OCI-LY1 (cell line): ENCODE measurements around the gene ZNF384.
A peak's percentile ranks its signal among the peaks of the same experiment; 100 is the strongest.

Experiments used
- H2AFZ ChIP-seq: fragments of 200-600 bp; sonication (generic), shearing (Covaris generic); 2 replicates; pipeline ENCODE4 v1.6.0; 2014; ENCODE audit warnings: antibody characterized with exemption, mild to moderate bottlenecking, low read length
- H3F3A ChIP-seq: fragments of 200-600 bp; sonication (generic), shearing (Covaris generic); 2 replicates; pipeline ENCODE4 v1.6.0; 2014; ENCODE audit warnings: mild to moderate bottlenecking, antibody characterized with exemption, low read length, moderate library complexity; ENCODE audit not compliant: insufficient read depth
- H3K27ac ChIP-seq: fragments of 200-600 bp; sonication (generic); 2 replicates; pipeline ENCODE4 v1.5.1; 2014; ENCODE audit warnings: low read length, mixed run types, mild to moderate bottlenecking, low read depth; ENCODE audit not compliant: poor library complexity, severe bottlenecking
- H3K27me3 ChIP-seq: fragments of 200-600 bp; sonication (generic); 2 replicates; pipeline ENCODE4 v1.6.0; 2014; ENCODE audit warnings: antibody characterized with exemption, mild to moderate bottlenecking, low read length, moderate library complexity; ENCODE audit not compliant: insufficient read depth
- H3K36me3 ChIP-seq: fragments of 200-600 bp; sonication (generic); 2 replicates; pipeline ENCODE4 v1.6.1; 2014; ENCODE audit warnings: mild to moderate bottlenecking, antibody characterized with exemption, low read length, moderate library complexity, mixed read lengths; ENCODE audit not compliant: insufficient read depth
- H3K4me1 ChIP-seq: fragments of 200-600 bp; sonication (generic); 2 replicates; pipeline ENCODE4 v1.5.1; 2014; ENCODE audit warnings: mild to moderate bottlenecking, low read length, moderate library complexity; ENCODE audit not compliant: insufficient read depth, severe bottlenecking
- H3K4me2 ChIP-seq: fragments of 200-600 bp; sonication (generic), shearing (Covaris generic); 2 replicates; pipeline ENCODE4 v1.6.1; 2014; ENCODE audit warnings: low read length
- H3K4me3 ChIP-seq: fragments of 200-600 bp; sonication (generic); 2 replicates; pipeline ENCODE4 v1.5.1; 2014; ENCODE audit warnings: low read length, low read depth, mild to moderate bottlenecking, mixed read lengths; ENCODE audit not compliant: poor library complexity, severe bottlenecking
- H3K79me2 ChIP-seq: fragments of 200-600 bp; shearing (Covaris generic); 2 replicates; pipeline ENCODE4 v1.6.1; 2016; ENCODE audit warnings: mixed run types, low read length, mixed read lengths; ENCODE audit not compliant: insufficient read depth
- H3K9ac ChIP-seq: fragments of 200-600 bp; sonication (generic), shearing (Covaris generic); 2 replicates; pipeline ENCODE4 v1.6.1; 2014; ENCODE audit warnings: mild to moderate bottlenecking, low read length, mixed read lengths
- H3K9me2 ChIP-seq: fragments of 200-600 bp; sonication (generic), shearing (Covaris generic); 2 replicates; pipeline ENCODE4 v1.6.1; 2014; ENCODE audit warnings: low read depth, mild to moderate bottlenecking, low read length, mixed read lengths
- H3K9me3 ChIP-seq: fragments of 200-600 bp; shearing (Covaris generic); 2 replicates; pipeline ENCODE4 v1.6.1; 2014; ENCODE audit warnings: low read length, mixed read lengths
- H4K20me1 ChIP-seq: fragments of 200-600 bp; sonication (generic), shearing (Covaris generic); 2 replicates; pipeline ENCODE4 v1.6.0; 2016; ENCODE audit warnings: mild to moderate bottlenecking, low read length; ENCODE audit not compliant: insufficient read depth
- EZH2 ChIP-seq: fragments of 200-600 bp; sonication (generic), shearing (Covaris generic); IDR thresholded peaks from 2 replicates; pipeline ENCODE4 v1.8.0; 2017; ENCODE audit warnings: borderline replicate concordance, mixed run types, mild to moderate bottlenecking, antibody characterized with exemption, low read length, moderate library complexity, mixed read lengths
- TF ChIP-seq, protein P1 (sequence below): fragments of 200-600 bp; sonication (generic), shearing (Covaris generic); IDR thresholded peaks from 2 replicates; pipeline ENCODE4 v1.5.1; 2017; ENCODE audit warnings: mild to moderate bottlenecking, antibody characterized with exemption, low read length, moderate library complexity, mixed read lengths

The ZNF384 gene

DNA sequence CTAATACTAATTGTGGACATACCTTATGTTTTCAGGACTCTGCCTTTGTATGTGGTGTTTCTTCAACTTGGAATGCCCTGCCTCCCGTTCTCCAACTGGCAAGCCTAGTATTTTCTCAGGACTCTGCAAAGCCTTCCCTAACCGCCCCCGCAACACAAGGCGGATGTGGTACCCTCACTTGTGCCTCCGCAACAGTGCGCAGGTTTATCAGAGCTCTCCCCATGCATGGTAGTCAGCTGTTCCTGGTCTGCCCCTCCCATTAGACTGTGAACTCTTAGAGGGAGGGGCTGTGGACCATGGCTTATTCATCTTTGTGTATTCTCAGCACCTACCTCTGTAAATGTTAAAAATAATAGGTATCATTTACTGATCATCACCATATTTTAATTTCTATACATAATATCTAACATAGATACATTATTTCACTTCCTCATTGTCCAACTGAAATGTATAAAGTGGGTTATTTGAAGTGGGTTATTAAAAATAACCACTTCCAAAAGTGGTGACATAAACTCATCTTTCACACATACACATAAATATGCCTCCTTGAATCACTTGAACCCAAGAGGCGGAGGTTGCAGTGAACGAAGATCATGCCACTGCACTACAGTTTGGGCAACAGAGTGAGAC, 62.4 kb downstream of the ZNF384 start:
- Histone ChIP-seq H3K27ac (peak overlapping the region; percentile 84), H3K9ac (peak overlapping the region; percentile 45; the same call in 1 of the 2 replicates), H3K4me1 (peaks cover 42% of the 10 kb centered on the region), H3K9me3 (no peaks in the 10 kb centered on the region), H3K4me3 (peak overlapping the region; percentile 51), H3K4me2 (peak overlapping the region; percentile 71), H4K20me1 (no peaks in the 10 kb centered on the region), H3F3A (no peaks in the 10 kb centered on the region), H3K36me3 (peaks cover 6% of the 10 kb centered on the region; the same call in 1 of the 2 replicates), H3K27me3 (no peaks in the 10 kb centered on the region), H3K9me2 (no peaks in the 10 kb centered on the region), H2AFZ (no peak overlapping the region), H3K79me2 (no peaks in the 10 kb centered on the region)
- TF ChIP-seq, protein P1, sequence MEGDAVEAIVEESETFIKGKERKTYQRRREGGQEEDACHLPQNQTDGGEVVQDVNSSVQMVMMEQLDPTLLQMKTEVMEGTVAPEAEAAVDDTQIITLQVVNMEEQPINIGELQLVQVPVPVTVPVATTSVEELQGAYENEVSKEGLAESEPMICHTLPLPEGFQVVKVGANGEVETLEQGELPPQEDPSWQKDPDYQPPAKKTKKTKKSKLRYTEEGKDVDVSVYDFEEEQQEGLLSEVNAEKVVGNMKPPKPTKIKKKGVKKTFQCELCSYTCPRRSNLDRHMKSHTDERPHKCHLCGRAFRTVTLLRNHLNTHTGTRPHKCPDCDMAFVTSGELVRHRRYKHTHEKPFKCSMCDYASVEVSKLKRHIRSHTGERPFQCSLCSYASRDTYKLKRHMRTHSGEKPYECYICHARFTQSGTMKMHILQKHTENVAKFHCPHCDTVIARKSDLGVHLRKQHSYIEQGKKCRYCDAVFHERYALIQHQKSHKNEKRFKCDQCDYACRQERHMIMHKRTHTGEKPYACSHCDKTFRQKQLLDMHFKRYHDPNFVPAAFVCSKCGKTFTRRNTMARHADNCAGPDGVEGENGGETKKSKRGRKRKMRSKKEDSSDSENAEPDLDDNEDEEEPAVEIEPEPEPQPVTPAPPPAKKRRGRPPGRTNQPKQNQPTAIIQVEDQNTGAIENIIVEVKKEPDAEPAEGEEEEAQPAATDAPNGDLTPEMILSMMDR: no peak
- TF ChIP-seq EZH2: no peak

DNA sequence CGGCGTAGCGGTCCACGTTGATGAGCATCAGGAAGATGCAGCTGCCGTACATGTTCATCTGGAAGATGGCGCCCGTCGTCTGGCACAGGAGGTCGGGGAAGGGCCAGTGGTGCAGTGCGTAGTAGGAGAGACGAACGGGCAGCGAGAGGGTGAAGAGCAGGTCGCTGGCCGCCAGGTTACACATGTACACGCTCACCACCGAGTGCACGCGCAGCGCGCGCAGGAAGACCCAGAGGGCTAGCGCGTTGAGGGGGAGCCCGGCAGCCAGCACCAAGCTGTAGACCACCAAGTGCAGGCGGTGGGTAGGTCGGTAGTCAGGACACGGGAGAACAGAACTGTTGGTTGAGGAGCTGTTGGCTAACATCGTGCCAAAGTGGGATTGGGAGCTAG, 68.3 kb downstream of the ZNF384 start:
- Histone ChIP-seq H3F3A (peaks cover 14% of the 10 kb centered on the region; the same call in 1 of the 2 replicates), H2AFZ (no peak overlapping the region), H3K79me2 (no peaks in the 10 kb centered on the region), H4K20me1 (no peaks in the 10 kb centered on the region), H3K27ac (no peak overlapping the region), H3K9me3 (no peaks in the 10 kb centered on the region), H3K4me3 (no peak overlapping the region), H3K27me3 (no peaks in the 10 kb centered on the region), H3K36me3 (peaks cover 36% of the 10 kb centered on the region), H3K9ac (no peak overlapping the region), H3K9me2 (no peaks in the 10 kb centered on the region), H3K4me2 (no peak overlapping the region), H3K4me1 (peaks cover 7% of the 10 kb centered on the region)
- TF ChIP-seq, protein P1: no peak
- no peak for TF ChIP-seq EZH2

DNA sequence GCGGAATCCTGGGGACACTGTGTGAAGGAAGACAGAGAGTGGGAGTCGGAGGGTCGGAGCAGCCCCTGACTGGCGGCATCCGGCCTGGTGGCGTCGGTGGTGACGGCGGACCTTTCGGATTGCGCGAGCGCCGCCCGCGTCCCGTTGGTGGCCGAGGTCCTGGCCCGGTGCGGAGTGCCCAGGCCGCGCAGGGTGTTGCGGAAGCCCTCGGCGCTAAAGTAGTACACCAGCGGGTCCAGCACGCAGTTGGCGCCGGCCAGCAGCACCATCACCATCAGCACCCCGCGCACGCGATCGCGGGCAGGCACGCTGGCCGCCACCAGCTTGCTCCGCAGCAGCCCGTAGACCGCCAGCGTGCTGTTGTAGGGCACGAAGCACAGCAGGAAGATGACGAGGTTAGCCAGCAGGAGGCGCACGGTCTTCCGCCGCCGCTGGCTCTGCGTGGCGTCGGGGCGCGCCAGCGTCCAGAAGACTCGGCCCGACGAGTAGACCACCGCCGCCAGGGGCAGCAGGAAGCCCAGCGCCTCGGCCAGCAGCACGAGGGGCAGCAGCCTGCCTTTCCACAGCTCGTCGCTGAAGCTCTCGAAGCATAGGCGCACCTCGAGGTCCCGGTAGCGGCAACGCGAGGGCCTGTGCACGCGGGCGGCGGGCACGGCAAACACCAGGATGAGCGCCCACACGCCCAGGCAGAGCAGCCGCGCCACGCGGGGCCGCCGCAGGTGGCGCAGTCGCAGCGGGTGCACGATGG, 68.9 kb downstream of the ZNF384 start:
- Histone ChIP-seq H3K4me3 (no peak overlapping the region), H3K36me3 (peaks cover 36% of the 10 kb centered on the region), H3K4me1 (peaks cover 7% of the 10 kb centered on the region), H3K9ac (no peak overlapping the region), H3K27ac (no peak overlapping the region), H3F3A (peaks cover 18% of the 10 kb centered on the region; the same call in 1 of the 2 replicates), H2AFZ (no peak overlapping the region), H3K9me2 (no peaks in the 10 kb centered on the region), H3K9me3 (no peaks in the 10 kb centered on the region), H3K27me3 (no peaks in the 10 kb centered on the region), H3K4me2 (no peak overlapping the region), H3K79me2 (no peaks in the 10 kb centered on the region), H4K20me1 (no peaks in the 10 kb centered on the region)
- TF ChIP-seq, protein P1: peak; percentile 19; the same call in 1 of the 2 replicates
- TF ChIP-seq EZH2: no peak
